ENCODE measurements around the gene CFAP92.
A peak's percentile ranks its signal among the peaks of the same experiment; 100 is the strongest.
"Not testable (repeated sequence)": the region's sequence is repeated elsewhere in the genome, so short reads cannot be mapped to it uniquely, and the experiment has no call there.

The CFAP92 gene

DNA sequence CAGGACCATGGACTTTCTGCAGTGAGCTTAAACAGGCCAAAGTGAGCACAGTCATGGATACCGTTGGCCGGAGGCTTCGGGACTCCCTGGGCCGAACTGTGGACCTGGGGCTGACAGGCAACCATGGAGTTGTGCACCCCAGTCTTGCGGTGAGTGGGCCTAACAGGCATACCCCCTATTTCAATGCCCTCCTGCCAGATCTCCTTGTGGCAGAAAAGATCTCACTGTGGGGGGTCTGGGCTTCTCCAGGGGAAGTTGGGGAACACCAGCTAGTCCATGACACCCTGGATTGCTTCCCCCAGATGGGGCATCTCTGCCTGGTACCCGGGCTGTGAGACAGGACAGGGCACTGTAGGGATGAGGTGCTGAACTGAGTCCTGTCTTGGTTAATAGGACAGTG is 84.9 kb downstream of the CFAP92 start:
- Mint-ChIP-seq H3K4me3 (no peak overlapping the region), H3K27ac (no peak overlapping the region), H3K9me3 (no peaks in the 10 kb centered on the region), H3K36me3 (ENCODE audit: low read depth) (peaks cover 41% of the 10 kb centered on the region), H3K27me3 (ENCODE audit: low read depth) (no peaks in the 10 kb centered on the region), H3K4me1 (ENCODE audit: low read depth) (no peaks in the 10 kb centered on the region)
- DNase-seq (ENCODE audit: low spot score) = no peak

DNA sequence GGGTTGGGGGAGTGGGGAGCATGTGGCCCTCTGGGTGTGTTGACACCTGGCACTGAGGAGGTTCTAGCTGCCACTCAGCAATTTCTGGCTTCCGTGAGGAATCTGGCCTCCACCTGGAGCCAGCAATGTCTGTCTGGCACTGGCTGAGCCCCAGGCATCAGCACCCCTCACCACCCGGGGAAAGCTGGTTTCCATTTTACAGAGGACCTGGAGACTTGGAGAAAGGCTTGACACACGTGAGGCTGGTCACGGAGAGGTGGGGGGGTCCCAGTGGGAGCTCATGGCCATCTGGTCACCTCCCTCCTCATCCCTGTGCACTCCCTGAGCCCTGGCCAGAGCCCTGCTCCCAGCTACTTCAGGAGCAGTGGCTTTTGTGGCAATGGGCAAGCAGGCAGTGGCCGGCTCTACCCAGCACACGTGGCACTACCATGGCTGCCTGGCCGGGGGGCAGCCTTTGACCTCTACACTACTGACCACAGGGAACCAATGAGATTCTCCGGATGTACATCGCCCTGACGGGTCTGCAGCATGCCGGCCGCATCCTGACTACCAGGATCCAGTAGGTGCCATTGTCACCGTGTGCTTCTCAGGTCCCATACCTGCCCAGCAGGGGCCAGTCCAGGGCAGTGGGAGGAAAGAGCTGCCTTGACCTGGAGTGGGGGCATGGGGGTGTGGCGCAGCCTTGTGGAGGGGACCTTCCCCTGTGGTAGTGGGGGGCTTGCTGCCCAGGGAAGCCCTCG is 86.0 kb downstream of the CFAP92 start:
- DNase-seq (ENCODE audit: low spot score) = no peak
- Mint-ChIP-seq H3K36me3 (ENCODE audit: low read depth) (peaks cover 39% of the 10 kb centered on the region), H3K27me3 (ENCODE audit: low read depth) (no peaks in the 10 kb centered on the region), H3K9me3 (no peaks in the 10 kb centered on the region), H3K4me3 (no peak overlapping the region), H3K27ac (no peak overlapping the region), H3K4me1 (ENCODE audit: low read depth) (no peaks in the 10 kb centered on the region)

DNA sequence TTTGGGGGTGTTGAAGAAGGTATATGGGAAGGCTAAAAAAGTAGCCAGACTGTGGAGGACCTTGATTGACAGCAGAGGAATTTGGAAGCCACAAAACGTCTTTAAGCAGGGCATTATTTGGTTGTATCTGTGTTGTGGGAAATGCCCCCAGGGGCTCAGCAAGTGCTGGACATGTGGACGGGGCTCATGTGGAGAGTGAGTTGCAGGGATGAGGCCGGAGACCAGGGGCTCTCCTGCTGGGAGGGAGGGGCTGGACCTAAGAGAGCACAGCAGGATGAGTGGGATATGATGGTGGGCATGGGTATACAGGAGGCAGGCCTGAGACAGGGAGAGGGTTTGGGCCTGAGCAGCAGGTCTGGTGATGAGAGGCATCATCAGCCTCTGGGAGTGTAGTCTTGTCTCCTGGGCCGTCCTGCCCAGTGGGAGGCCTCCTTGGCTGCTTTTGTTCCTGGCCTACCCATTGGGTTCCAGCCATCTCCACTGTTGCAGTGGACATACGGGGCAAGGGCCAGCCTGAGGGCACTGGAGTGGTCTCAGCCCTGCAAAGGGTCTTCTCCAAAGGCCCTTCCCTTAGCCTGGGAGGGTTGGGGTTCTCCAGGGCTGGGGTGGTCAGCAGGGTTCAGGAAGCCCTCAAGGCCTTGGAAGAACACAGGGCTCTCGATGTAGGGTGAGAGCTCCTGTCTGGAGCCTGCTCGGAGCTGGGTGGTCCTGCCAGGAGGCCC is 86.9 kb downstream of the CFAP92 start:
- H3K27me3 Mint-ChIP-seq (ENCODE audit: low read depth) = no peaks in the 10 kb centered on the region
- no peaks in the 10 kb centered on the region for H3K9me3 Mint-ChIP-seq
- H3K36me3 Mint-ChIP-seq (ENCODE audit: low read depth) = peaks cover 34% of the 10 kb centered on the region
- DNase-seq (ENCODE audit: low spot score) = no peak
- H3K27ac Mint-ChIP-seq = no peak overlapping the region
- H3K4me1 Mint-ChIP-seq (ENCODE audit: low read depth) = no peaks in the 10 kb centered on the region
- no peak overlapping the region for H3K4me3 Mint-ChIP-seq

DNA sequence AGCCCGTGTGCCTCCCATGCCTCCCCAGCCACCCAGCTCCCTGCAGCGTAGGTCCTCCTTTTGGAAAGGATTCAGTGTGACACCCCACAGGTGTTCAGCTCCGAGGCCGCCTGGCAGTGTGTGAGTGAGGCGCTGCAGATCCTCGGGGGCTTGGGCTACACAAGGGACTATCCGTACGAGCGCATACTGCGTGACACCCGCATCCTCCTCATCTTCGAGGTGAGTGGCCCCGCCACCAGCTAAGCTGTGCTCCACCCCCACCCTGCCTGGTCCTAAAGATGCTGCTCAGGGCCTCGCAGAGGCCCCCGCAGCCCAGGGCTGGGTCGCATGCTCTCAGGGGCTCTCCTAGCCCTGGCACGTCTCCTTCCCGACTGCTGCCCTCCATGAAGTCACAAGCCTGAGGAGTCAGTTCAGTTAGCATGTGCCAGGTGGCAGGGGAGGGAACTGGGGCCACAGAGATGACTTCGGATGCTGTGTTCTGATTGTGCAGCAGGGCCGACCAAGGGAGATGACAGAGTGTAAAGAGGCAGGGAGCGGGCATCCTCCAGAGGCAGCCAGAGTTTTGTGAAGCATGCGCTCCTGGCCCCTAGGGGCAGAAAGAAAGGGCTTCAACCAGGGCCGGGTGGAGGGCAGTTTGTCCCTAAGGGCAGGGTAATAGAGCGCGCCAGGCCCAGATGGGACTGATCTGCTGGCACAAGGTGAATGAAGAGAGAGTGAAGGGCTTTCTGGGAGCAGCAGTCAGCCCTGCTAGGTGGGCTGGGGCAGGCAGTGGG is 87.7 kb downstream of the CFAP92 start:
- Mint-ChIP-seq H3K9me3 (no peaks in the 10 kb centered on the region), H3K4me3 (no peak overlapping the region), H3K27me3 (ENCODE audit: low read depth) (no peaks in the 10 kb centered on the region), H3K36me3 (ENCODE audit: low read depth) (peaks cover 38% of the 10 kb centered on the region), H3K27ac (no peak overlapping the region), H3K4me1 (ENCODE audit: low read depth) (no peaks in the 10 kb centered on the region)
- DNase-seq (ENCODE audit: low spot score) = no peak

DNA sequence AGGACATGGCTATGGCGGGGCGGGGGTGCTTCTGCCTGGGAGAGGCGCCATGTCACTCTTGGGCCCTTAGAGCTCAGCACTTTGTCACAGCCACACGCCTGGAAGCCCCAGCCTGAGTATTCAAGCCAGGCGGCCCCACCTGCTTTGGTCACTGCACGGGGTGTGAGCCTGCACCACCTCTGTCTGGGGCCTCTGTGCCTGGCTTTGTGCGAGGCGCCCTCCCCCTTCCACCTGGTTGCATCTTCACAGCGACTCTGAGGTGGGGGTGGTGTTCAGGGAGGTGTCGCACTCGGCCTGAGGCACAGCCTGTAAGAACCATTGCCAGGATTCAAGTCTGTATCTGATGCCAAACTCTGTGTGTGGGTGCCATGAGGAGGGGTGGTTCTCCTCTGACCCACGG is 90.4 kb downstream of the CFAP92 start:
- H3K4me3 Mint-ChIP-seq = no peak overlapping the region
- no peaks in the 10 kb centered on the region for H3K27me3 Mint-ChIP-seq (ENCODE audit: low read depth)
- H3K36me3 Mint-ChIP-seq (ENCODE audit: low read depth) = peaks cover 61% of the 10 kb centered on the region
- H3K4me1 Mint-ChIP-seq (ENCODE audit: low read depth) = no peaks in the 10 kb centered on the region
- no peak for DNase-seq (ENCODE audit: low spot score)
- H3K27ac Mint-ChIP-seq = no peak overlapping the region
- no peaks in the 10 kb centered on the region for H3K9me3 Mint-ChIP-seq

DNA sequence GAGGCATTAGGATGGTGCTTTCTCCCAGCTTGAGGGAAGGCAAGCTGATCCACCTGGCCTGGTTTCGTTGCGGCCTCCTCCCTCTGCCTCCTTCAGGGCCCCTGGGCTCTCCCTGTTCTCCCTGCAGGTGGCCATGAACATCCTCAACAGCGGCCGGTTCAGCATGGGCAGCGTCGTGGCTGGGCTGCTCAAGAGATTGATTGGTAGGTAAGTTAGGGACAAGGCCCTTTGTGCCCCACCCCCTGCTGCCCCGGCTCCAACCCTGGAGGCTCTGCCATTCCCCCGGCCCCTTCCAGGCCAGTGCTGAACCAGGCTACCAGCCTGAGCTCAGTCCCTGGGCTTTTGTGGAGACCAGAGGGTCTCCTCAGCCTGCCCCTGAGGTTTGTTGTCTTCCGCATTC is 91.5 kb downstream of the CFAP92 start:
- H3K9me3 Mint-ChIP-seq = no peaks in the 10 kb centered on the region
- H3K27me3 Mint-ChIP-seq (ENCODE audit: low read depth) = no peaks in the 10 kb centered on the region
- peaks cover 67% of the 10 kb centered on the region for H3K36me3 Mint-ChIP-seq (ENCODE audit: low read depth)
- no peak for DNase-seq (ENCODE audit: low spot score)
- H3K27ac Mint-ChIP-seq = no peak overlapping the region
- H3K4me1 Mint-ChIP-seq (ENCODE audit: low read depth) = peaks cover under 1% of the 10 kb centered on the region
- no peak overlapping the region for H3K4me3 Mint-ChIP-seq

DNA sequence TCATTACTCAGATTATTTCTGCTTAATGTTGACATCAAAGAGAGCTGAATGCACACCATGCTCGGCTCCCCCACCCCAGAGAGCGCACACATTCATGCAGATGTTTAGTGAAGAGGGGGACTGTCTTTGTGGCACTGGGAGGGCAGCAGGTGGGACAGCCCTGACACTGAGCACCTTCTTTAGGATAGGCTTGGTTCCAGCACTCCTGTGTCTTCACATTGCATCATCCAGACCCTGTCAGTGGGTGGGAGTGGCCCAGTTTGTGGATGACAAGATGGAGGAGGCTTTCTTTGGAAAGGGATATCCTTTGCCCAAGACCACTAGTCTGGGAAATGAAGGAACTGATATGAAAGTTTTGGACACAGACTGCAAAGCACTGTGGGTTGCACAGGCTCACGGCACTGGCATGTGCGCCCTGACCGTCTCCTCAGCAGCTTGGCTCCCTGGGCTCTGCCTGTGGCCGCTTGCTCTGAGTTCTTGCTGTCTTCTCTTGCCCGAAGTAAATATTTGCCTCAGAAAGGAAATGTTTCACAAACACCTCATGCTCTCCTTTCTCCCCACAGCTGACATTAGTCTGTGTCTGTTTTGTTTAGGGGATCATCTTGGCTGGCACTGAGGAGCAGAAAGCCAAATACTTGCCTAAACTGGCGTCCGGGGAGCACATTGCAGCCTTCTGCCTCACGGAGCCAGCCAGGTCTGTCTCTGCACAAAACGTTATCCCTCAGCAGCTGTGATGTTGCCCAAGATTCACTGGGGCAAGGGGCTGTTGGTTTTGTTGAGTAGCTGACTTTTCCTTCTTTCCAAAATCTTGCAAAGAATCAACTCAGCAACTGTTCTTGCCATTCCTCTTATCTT is 97.8 kb downstream of the CFAP92 start:
- peaks cover 1% of the 10 kb centered on the region for H3K4me1 Mint-ChIP-seq (ENCODE audit: low read depth)
- no peaks in the 10 kb centered on the region for H3K27me3 Mint-ChIP-seq (ENCODE audit: low read depth)
- no peak overlapping the region for H3K4me3 Mint-ChIP-seq
- H3K27ac Mint-ChIP-seq = peak overlapping the region; percentile 27
- no peaks in the 10 kb centered on the region for H3K9me3 Mint-ChIP-seq
- no peak for DNase-seq (ENCODE audit: low spot score)
- peaks cover 57% of the 10 kb centered on the region for H3K36me3 Mint-ChIP-seq (ENCODE audit: low read depth)

DNA sequence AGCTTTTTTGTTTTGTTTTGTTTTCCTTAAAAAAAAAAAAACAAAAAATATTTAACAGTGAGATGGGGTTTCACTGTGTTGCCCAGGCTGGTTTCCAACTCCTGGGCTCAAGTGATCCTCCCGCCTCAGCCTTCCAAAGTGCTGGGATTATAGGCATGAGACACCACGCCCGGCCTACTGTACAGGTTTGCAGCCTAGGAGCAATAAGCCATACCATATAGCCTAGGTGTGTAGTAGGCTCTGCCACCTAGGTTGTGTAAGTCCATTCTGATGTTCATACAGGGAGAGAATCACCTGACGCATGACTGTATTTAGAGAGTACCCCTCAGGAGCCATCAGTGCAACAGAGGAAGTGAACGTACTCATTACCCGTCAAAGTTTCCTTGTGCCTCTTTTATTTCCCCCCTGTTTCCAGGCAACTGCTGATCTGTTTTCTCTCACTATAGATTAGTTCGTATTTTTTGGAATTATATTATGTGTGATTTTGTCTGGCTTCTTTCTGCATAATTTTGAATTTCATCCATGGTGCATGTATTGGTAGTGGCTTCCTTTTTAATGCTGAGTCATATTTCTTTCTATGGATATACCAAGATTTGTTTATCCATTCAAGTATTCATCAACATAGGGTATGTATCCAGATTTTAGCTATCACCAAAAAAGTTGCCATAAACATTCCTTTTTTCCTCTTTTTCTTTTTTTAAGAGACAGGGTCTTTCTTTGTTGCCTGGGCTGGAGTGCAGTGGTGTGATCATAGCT is 104.6 kb downstream of the CFAP92 start:
- Mint-ChIP-seq H3K4me3 (no peak overlapping the region), H3K4me1 (ENCODE audit: low read depth) (no peaks in the 10 kb centered on the region), H3K27me3 (ENCODE audit: low read depth) (no peaks in the 10 kb centered on the region), H3K36me3 (ENCODE audit: low read depth) (peaks cover 16% of the 10 kb centered on the region), H3K9me3 (no peaks in the 10 kb centered on the region), H3K27ac (no peak overlapping the region)
- DNase-seq (ENCODE audit: low spot score) = no peak

DNA sequence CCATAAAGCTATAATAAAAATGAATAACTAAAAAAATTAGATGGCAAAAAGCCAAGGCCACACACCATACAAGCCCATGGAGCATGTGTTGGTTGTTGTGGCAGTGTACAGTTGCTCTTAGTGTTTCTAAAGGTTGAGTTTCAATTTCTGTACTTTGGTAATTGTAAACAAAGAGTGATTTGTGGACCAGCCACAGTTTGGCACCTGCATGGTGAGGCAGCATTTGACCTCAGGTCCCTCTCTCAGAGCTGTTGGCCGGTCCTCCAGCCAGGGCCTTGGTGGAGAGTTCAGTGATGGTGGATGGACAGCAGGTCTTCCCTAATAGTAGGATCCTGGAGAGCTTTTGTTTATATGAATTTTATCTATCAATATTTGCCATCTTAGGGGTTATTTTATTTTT is 108.9 kb downstream of the CFAP92 start:
- Mint-ChIP-seq H3K36me3 (ENCODE audit: low read depth) (peaks cover 29% of the 10 kb centered on the region), H3K27me3 (ENCODE audit: low read depth) (no peaks in the 10 kb centered on the region), H3K9me3 (no peaks in the 10 kb centered on the region), H3K4me3 (no peak overlapping the region), H3K4me1 (ENCODE audit: low read depth) (peaks cover 31% of the 10 kb centered on the region), H3K27ac (no peak overlapping the region)
- no peak for DNase-seq (ENCODE audit: low spot score)

DNA sequence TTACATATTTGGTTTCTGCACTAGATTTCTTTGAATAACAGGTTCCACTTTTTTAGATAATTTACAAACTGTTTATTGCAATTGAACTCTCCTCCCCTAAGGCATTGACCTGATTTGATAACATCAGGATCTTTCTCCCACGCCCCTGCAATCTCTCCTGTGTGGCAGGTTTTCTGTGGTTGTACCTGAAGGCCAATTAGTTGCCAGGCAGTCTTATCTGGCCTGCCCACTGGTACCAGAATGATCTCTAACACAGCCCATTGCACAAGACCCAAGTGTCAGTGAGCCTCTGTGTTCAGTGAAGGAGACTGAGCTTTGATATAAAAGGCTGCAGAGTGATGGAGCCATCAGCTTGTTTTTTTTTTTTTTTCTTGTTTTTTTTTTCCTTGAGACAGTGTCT is 111.2 kb downstream of the CFAP92 start:
- peaks cover 43% of the 10 kb centered on the region for H3K4me1 Mint-ChIP-seq (ENCODE audit: low read depth)
- no peak for DNase-seq (ENCODE audit: low spot score)
- no peaks in the 10 kb centered on the region for H3K27me3 Mint-ChIP-seq (ENCODE audit: low read depth)
- no peak overlapping the region for H3K4me3 Mint-ChIP-seq
- H3K36me3 Mint-ChIP-seq (ENCODE audit: low read depth) = peaks cover 32% of the 10 kb centered on the region
- no peaks in the 10 kb centered on the region for H3K9me3 Mint-ChIP-seq
- H3K27ac Mint-ChIP-seq = peak overlapping the region; percentile 13

DNA sequence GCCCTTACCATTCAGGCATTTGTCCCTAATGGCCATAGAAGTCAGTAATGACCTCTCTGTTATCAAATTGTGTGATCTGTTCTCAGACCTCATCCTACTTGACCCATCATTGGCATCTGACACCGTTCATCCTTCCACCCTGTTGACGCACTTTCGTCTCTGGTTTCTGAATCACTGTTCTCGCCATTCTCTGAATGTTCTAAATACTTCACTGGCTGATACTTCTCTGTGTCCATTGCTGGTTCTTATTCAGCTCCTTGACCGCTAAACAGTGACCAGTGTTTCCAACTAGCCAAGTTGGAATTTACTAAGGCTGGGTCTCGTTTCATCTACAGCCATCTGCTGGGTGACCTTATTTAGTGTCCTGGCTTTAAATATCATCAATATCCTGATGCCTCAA is 112.3 kb downstream of the CFAP92 start:
- no peak for DNase-seq (ENCODE audit: low spot score)
- no peaks in the 10 kb centered on the region for H3K27me3 Mint-ChIP-seq (ENCODE audit: low read depth)
- H3K9me3 Mint-ChIP-seq = no peaks in the 10 kb centered on the region
- peaks cover 30% of the 10 kb centered on the region for H3K36me3 Mint-ChIP-seq (ENCODE audit: low read depth)
- H3K27ac Mint-ChIP-seq = peak overlapping the region; percentile 7
- peak overlapping the region; percentile 88 for H3K4me3 Mint-ChIP-seq
- peaks cover 45% of the 10 kb centered on the region for H3K4me1 Mint-ChIP-seq (ENCODE audit: low read depth)

DNA sequence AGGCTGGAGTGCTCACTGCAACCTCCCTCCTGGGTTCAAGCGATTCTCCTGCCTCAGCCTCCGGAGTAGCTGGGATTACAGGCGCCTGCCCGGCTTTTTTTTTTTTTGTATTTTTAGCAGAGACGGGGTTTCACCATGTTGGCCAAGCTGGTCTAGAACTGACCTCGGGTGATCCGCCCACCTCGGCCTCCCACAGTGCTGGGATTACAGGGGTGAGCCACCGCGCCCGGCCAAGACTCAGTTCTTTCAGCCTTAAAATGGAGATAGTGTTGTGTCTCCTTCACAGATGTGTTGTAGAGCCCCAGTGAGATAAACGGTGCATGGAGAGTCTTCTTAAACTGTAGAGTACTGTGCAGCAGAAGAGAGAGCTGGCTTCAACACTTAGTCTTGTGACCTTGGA is 113.4 kb downstream of the CFAP92 start:
- Mint-ChIP-seq H3K4me1 (ENCODE audit: low read depth) (peaks cover 53% of the 10 kb centered on the region), H3K36me3 (ENCODE audit: low read depth) (peaks cover 30% of the 10 kb centered on the region), H3K4me3 (peak overlapping the region; percentile 88), H3K27ac (peak overlapping the region; percentile 96)
- not testable (repeated sequence) for H3K9me3 Mint-ChIP-seq; H3K27me3 Mint-ChIP-seq (ENCODE audit: low read depth); DNase-seq (ENCODE audit: low spot score)

DNA sequence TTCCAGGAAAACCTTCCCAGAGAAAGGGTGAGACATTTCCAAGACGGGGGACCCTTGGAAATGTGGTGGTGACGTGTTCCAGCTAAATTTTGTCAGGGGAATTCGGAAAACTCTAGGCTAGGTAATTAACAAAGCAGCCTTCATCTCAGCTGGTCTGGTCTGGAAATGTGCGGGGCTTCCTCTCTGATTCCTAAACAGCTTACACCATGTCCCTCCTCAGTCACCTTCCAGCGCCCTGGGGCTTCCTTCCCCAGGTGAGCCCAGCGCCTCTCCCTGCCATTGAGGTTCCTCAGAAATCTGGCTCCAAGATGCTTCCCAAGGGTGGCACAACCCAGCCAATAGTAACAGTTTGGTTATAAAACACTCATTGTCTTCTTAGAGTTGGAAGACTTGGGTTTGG is 113.9 kb downstream of the CFAP92 start:
- Mint-ChIP-seq H3K36me3 (ENCODE audit: low read depth) (peaks cover 29% of the 10 kb centered on the region), H3K4me3 (peak overlapping the region; percentile 88)
- DNase-seq (ENCODE audit: low spot score) = no peak

More for the DNA sequence above, 113.9 kb downstream of the CFAP92 start:
- Mint-ChIP-seq H3K9me3 (no peaks in the 10 kb centered on the region), H3K27ac (peak overlapping the region; percentile 96), H3K27me3 (ENCODE audit: low read depth) (no peaks in the 10 kb centered on the region), H3K4me1 (ENCODE audit: low read depth) (peaks cover 56% of the 10 kb centered on the region)

Data from T-helper 2 cell treated with Interferon-gamma antibody and Interleukin-4, amounts not matched to agents 5 μg/mL and 100 μg/mL, for 36 hours (primary cell).